Endothelial cell of umbilical vein (primary cell): ENCODE data around the gene PPP4R4.

ENCODE experiments used
- EZH2 ChIP-seq: IDR thresholded peaks from 2 replicates; pipeline ENCODE4 v1.6.1; 2012; ENCODE audit warnings: borderline replicate concordance, low read depth, mild to moderate bottlenecking, moderate library complexity, low read length, inconsistent platforms; ENCODE audit not compliant: severe bottlenecking
- FOS ChIP-seq: IDR thresholded peaks from 2 replicates; pipeline ENCODE4 v1.6.1; 2011; ENCODE audit warnings: mild to moderate bottlenecking, low read length, moderate library complexity, borderline replicate concordance; ENCODE audit not compliant: insufficient read depth
- MYC ChIP-seq: IDR thresholded peaks from one replicate; pipeline ENCODE4 v1.6.1; 2011; ENCODE audit warnings: mild to moderate bottlenecking, low read depth, low read length
- POLR2A ChIP-seq: IDR thresholded peaks from 2 replicates; pipeline ENCODE4 v1.6.1; 2012; ENCODE audit warnings: low read depth, mild to moderate bottlenecking, control low read depth, low read length
- POLR2AphosphoS5 ChIP-seq: IDR thresholded peaks from 2 replicates; pipeline ENCODE4 v1.6.1; 2012; ENCODE audit warnings: low read depth, mild to moderate bottlenecking, control low read depth, low read length, moderate library complexity; ENCODE audit not compliant: insufficient read depth
- TF ChIP-seq, protein P1 (sequence below): IDR thresholded peaks from 2 replicates; pipeline ENCODE4 v1.6.1; 2011; ENCODE audit not compliant: insufficient read depth, insufficient read length
- TF ChIP-seq, protein P2 (sequence below), 2 donors: IDR thresholded peaks; 1 replicate in 1 of 2; 2 replicates in 1 of 2; pipeline ENCODE4 v1.5.1; 2011; ENCODE audit warnings: low read length in 2 of 2, mild to moderate bottlenecking in 2 of 2, moderate library complexity in 2 of 2, control low read depth in 1 of 2, inconsistent platforms in 1 of 2, low read depth in 1 of 2; ENCODE audit not compliant: insufficient read depth in 1 of 2; ENCODE audit errors: extremely low read depth in 1 of 2

DNA sequence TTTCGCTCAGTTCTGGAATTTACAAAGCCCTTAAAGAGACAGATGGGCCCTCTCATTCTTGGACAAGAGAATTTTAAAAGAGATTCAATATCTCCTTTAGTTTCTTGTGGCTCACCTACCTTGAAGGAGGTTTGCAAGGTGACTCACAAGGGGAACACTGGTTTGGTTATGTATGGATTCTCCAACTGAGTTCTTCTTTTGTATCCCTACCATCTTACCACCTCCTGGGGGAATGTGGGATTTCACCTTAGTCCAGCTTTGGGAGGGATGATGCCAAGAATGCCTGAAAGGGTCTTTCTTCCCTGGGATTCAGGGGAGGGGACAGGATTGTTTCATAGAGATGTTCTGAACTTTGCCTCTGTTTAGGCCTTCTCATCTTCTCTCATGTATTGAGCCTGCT lies 3.7 kb downstream of the PPP4R4 start:
- TF ChIP-seq, protein P1, sequence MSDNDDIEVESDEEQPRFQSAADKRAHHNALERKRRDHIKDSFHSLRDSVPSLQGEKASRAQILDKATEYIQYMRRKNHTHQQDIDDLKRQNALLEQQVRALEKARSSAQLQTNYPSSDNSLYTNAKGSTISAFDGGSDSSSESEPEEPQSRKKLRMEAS: no peak
- TF ChIP-seq, protein P2, sequence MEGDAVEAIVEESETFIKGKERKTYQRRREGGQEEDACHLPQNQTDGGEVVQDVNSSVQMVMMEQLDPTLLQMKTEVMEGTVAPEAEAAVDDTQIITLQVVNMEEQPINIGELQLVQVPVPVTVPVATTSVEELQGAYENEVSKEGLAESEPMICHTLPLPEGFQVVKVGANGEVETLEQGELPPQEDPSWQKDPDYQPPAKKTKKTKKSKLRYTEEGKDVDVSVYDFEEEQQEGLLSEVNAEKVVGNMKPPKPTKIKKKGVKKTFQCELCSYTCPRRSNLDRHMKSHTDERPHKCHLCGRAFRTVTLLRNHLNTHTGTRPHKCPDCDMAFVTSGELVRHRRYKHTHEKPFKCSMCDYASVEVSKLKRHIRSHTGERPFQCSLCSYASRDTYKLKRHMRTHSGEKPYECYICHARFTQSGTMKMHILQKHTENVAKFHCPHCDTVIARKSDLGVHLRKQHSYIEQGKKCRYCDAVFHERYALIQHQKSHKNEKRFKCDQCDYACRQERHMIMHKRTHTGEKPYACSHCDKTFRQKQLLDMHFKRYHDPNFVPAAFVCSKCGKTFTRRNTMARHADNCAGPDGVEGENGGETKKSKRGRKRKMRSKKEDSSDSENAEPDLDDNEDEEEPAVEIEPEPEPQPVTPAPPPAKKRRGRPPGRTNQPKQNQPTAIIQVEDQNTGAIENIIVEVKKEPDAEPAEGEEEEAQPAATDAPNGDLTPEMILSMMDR (IDR thresholded peaks at IDR 0.05; ENCODE audit: extremely low read depth in 1 of 2, insufficient read depth in 1 of 2, low read depth in 1 of 2, low read length in 2 of 2): no peak
- TF ChIP-seq POLR2AphosphoS5: no peak
- TF ChIP-seq POLR2A: no peak
- no peak for TF ChIP-seq EZH2
- TF ChIP-seq FOS: no peak
- no peak for TF ChIP-seq MYC
